Calu3 (cell line): ENCODE measurements around the gene PLEKHF1. TPM values are rescaled to one million over a fixed set of nuclear protein-coding genes. Genes with fewer than 3 reads are reported as not detected.

Source experiments
- BruUV-seq: library from RNA; stranded (reverse); fragments of 400-500 nt; replicated peaks from 2 replicates; lab custom pipeline; 2021; lab: Mats Ljungman, UMichigan
- CTCF ChIA-PET: fragments of 300-600 bp; sonication (Branson Sonifier 250); formaldehyde crosslinking; loops from one replicate; lab custom pipeline; 2022; ENCODE audit warnings: antibody characterized with exemption; lab: Charles Lee
- DNase-seq: peaks from one replicate; pipeline ENCODE4 v3.0.0; 2022
- H3K27ac Mint-ChIP-seq: one replicate; pipeline ENCODE4 v1.8.0; 2022; ENCODE audit warnings: mixed read lengths; ENCODE audit not compliant: unreplicated experiment
- H3K27me3 Mint-ChIP-seq: one replicate; pipeline ENCODE4 v1.8.0; 2022; ENCODE audit warnings: mixed read lengths; ENCODE audit not compliant: unreplicated experiment
- H3K36me3 Mint-ChIP-seq: one replicate; pipeline ENCODE4 v1.8.0; 2022; ENCODE audit warnings: mild to moderate bottlenecking, moderate library complexity, mixed read lengths; ENCODE audit not compliant: insufficient read depth, unreplicated experiment
- H3K4me1 Mint-ChIP-seq: one replicate; pipeline ENCODE4 v1.8.0; 2022; ENCODE audit warnings: mild to moderate bottlenecking, low read depth, mixed read lengths; ENCODE audit not compliant: unreplicated experiment
- H3K4me3 Mint-ChIP-seq: one replicate; pipeline ENCODE4 v1.8.0; 2022; ENCODE audit warnings: mild to moderate bottlenecking, low read depth, moderate library complexity, mixed read lengths; ENCODE audit not compliant: unreplicated experiment
- H3K9me3 Mint-ChIP-seq: one replicate; pipeline ENCODE4 v1.8.0; 2022; ENCODE audit warnings: low read depth, mixed read lengths; ENCODE audit not compliant: unreplicated experiment
- CTCF ChIP-seq: fragments of 200-600 bp; IDR thresholded peaks from one replicate; pipeline ENCODE4 v1.8.0; 2022; ENCODE audit warnings: antibody characterized with exemption; ENCODE audit not compliant: unreplicated experiment
- intact Hi-C: fragments of 100-400 bp; cut with micrococcal nuclease; formaldehyde crosslinking; loops from one replicate; pipeline ENCODE4 v1.10.0; 2022; ENCODE audit not compliant: unreplicated experiment
- total RNA-seq: library from RNA; stranded (reverse); gene quantifications from 2 replicates; pipeline ENCODE4 v1.2.3, GENCODE V29; 2022

Gene PLEKHF1
- total RNA-seq, 1 experiment from 2014 or later = 2.9 TPM

GRCh38 chr19:29660835-29661234 is 4.4 kb upstream of the PLEKHF1 start:
- CTCF ChIA-PET = no interaction called here
- no TSS peak for BruUV-seq
- DNase-seq = no peak
- H3K9me3 Mint-ChIP-seq = no peaks in the 10 kb centered on the region
- no peaks in the 10 kb centered on the region for H3K4me1 Mint-ChIP-seq
- intact Hi-C loops = no loop called here
- no peak for TF ChIP-seq CTCF
- H3K27ac Mint-ChIP-seq = no peak overlapping the region
- H3K27me3 Mint-ChIP-seq = peaks cover 6% of the 10 kb centered on the region
- peaks cover 6% of the 10 kb centered on the region for H3K36me3 Mint-ChIP-seq
- no peak overlapping the region for H3K4me3 Mint-ChIP-seq

- TF ChIP-seq CTCF = no peak
- intact Hi-C loops = no loop called here
- CTCF ChIA-PET = interaction anchor here (0.9 kb wide), 1 partner anchor 9 kb away, joined by 5 read pairs; no protein-coding TSS in a partner anchor
- no peak for DNase-seq
- BruUV-seq = no TSS peak
- no peaks in the 10 kb centered on the region for H3K4me1 Mint-ChIP-seq
- peaks cover 8% of the 10 kb centered on the region for H3K36me3 Mint-ChIP-seq
- H3K27ac Mint-ChIP-seq = no peak overlapping the region
- no peaks in the 10 kb centered on the region for H3K9me3 Mint-ChIP-seq
- H3K27me3 Mint-ChIP-seq = no peaks in the 10 kb centered on the region
- no peak overlapping the region for H3K4me3 Mint-ChIP-seq
Observed at GRCh38 chr19:29662278-29662603, 3.0 kb upstream of the PLEKHF1 start.

GRCh38 chr19:29662604-29663404 is 2.5 kb upstream of the PLEKHF1 start:
- no peaks in the 10 kb centered on the region for H3K4me1 Mint-ChIP-seq
- no peak for DNase-seq
- H3K9me3 Mint-ChIP-seq = no peaks in the 10 kb centered on the region
- peaks cover 8% of the 10 kb centered on the region for H3K36me3 Mint-ChIP-seq
- BruUV-seq = no TSS peak
- intact Hi-C loops = no loop called here
- no peak overlapping the region for H3K27ac Mint-ChIP-seq
- no peaks in the 10 kb centered on the region for H3K27me3 Mint-ChIP-seq
- TF ChIP-seq CTCF = no peak
- CTCF ChIA-PET = interaction anchor here (0.9 kb wide), 1 partner anchor 9 kb away, joined by 5 read pairs; no protein-coding TSS in a partner anchor
- H3K4me3 Mint-ChIP-seq = no peak overlapping the region

- DNase-seq = no peak
- CTCF ChIA-PET = interaction anchor here (0.7 to 1.1 kb wide), 2 partner anchors 13 to 58 kb away, joined by 3 to 5 read pairs; partner anchors contain the start of gene POP4
- peak overlapping the region; percentile 11 for H3K27ac Mint-ChIP-seq
- H3K4me1 Mint-ChIP-seq = no peaks in the 10 kb centered on the region
- no peaks in the 10 kb centered on the region for H3K27me3 Mint-ChIP-seq
- no peak for TF ChIP-seq CTCF
- no TSS peak for BruUV-seq
- intact Hi-C loops = no loop called here
- peak overlapping the region; percentile 81 for H3K4me3 Mint-ChIP-seq
- H3K36me3 Mint-ChIP-seq = peaks cover 8% of the 10 kb centered on the region
- H3K9me3 Mint-ChIP-seq = no peaks in the 10 kb centered on the region
Observed at GRCh38 chr19:29663861-29664752, 1.2 kb upstream of the PLEKHF1 start.
